Measurements from ENCODE around the gene MSH3. TPM values are rescaled to one million over a fixed set of nuclear protein-coding genes. Genes with fewer than 3 reads are reported as not detected.

Gene MSH3
- total and polyA plus RNA-seq, 2 of the 8 experiments (the other 6 are each of a cell fraction or from before 2014, with no cell fraction given), result 3.6 to 22.6 TPM

- no peak overlapping the region for H2BK20ac ChIP-seq (ENCODE audit: low read length)
- POLR2A ChIA-PET (ENCODE audit: partially characterized antibody), result no interaction called here
- no peak overlapping the region for H2AK5ac ChIP-seq (ENCODE audit: low read depth, low read length)
- no peak overlapping the region for H3K23ac ChIP-seq (ENCODE audit: insufficient read length)
- H3K14ac ChIP-seq (ENCODE audit: insufficient read length), result no peak overlapping the region
- no peak for TF ChIP-seq BRCA1 (IDR thresholded peaks at IDR 0.05; ENCODE audit: low read depth, low read length)
- no peak for TF ChIP-seq TAF7 (optimal IDR thresholded peaks at IDR 0.05; ENCODE audit: borderline replicate concordance, low read depth, low read length)
- no peak for TF ChIP-seq CBX5 (IDR thresholded peaks at IDR 0.05; ENCODE audit: low read depth, low read length)
- no peak for TF ChIP-seq NANOG (IDR thresholded peaks at IDR 0.05; ENCODE audit: insufficient read depth, low read depth, low read length, poor library complexity, severe bottlenecking)
- no peak for TF ChIP-seq TBP (IDR thresholded peaks at IDR 0.05; ENCODE audit: low read depth, low read length)
- TF ChIP-seq HDAC2 (IDR thresholded peaks at IDR 0.05; ENCODE audit: borderline replicate concordance in 1 of 2, low read depth in 2 of 2, low read length in 2 of 2), result no peak
- no peak for TF ChIP-seq MAX (IDR thresholded peaks at IDR 0.05)
- no peak for TF ChIP-seq NRF1 (IDR thresholded peaks at IDR 0.05; ENCODE audit: low read depth, low read length)
- TF ChIP-seq KDM5A (IDR thresholded peaks at IDR 0.05; ENCODE audit: low read length), result no peak
- TF ChIP-seq MAFK (IDR thresholded peaks at IDR 0.05; ENCODE audit: low read depth, low read length), result no peak
- no peak for TF ChIP-seq CHD2 (IDR thresholded peaks at IDR 0.05; ENCODE audit: low read length)
- no peak overlapping the region for H2BK15ac ChIP-seq (ENCODE audit: low read length)
- no peak overlapping the region for H2BK12ac ChIP-seq (ENCODE audit: low read depth, low read length)
- no peak overlapping the region for H3K4me3 ChIP-seq (ENCODE audit: extremely low read depth in 1 of 4, insufficient read depth in 2 of 4, low read depth in 3 of 4, low read length in 4 of 4)
- H3K79me2 ChIP-seq (ENCODE audit: control insufficient read depth in 1 of 2, insufficient read depth in 2 of 2, low read length in 2 of 2), result no peaks in the 10 kb centered on the region
- no peak overlapping the region for H3K27ac ChIP-seq (ENCODE audit: low read depth, low read length)
- no peaks in the 10 kb centered on the region for H4K20me1 ChIP-seq (replicated peaks in 1 of 2; ENCODE audit: control insufficient read depth in 1 of 2, insufficient read depth in 2 of 2, low read length in 2 of 2)
- no peak overlapping the region for H3K4ac ChIP-seq (replicated peaks; ENCODE audit: insufficient read length, low read depth, low read length)
- H3K36me3 ChIP-seq (ENCODE audit: control insufficient read depth in 2 of 4, insufficient read depth in 4 of 4, low read length in 3 of 4), result no peaks in the 10 kb centered on the region
- no peak overlapping the region for H3K9ac ChIP-seq (replicated peaks in 1 of 4; ENCODE audit: extremely low read depth in 1 of 4, low read depth in 3 of 4, low read length in 3 of 4)
- FAIRE-seq (no peak), DNase-seq (ENCODE audit: low read depth in 1 of 2, low spot score in 2 of 2) (no peak)
- H3K23me2 ChIP-seq (ENCODE audit: low read depth, low read length), result no peaks in the 10 kb centered on the region
- H3K4me2 ChIP-seq (ENCODE audit: insufficient read depth in 1 of 2, low read depth in 2 of 2, low read length in 2 of 2), result no peak overlapping the region
- H4K8ac ChIP-seq (ENCODE audit: extremely low read depth, insufficient read depth, low read length), result no peak overlapping the region
- H2BK120ac ChIP-seq (replicated peaks; ENCODE audit: low read depth, low read length), result no peak overlapping the region
- H2AFZ ChIP-seq (ENCODE audit: low read length), result no peak overlapping the region
- H4K5ac ChIP-seq (ENCODE audit: insufficient read length, low read depth, low read length), result no peak overlapping the region
- no peak overlapping the region for H2BK5ac ChIP-seq (ENCODE audit: low read depth, low read length)
- no peaks in the 10 kb centered on the region for H3K79me1 ChIP-seq (ENCODE audit: low read depth, low read length)
- no peaks in the 10 kb centered on the region for H3K9me3 ChIP-seq (ENCODE audit: insufficient read depth in 2 of 2, low read depth in 1 of 2, low read length in 1 of 2)
- no peak overlapping the region for H3K18ac ChIP-seq (ENCODE audit: extremely low read depth, low read length)
- no peaks in the 10 kb centered on the region for H3K27me3 ChIP-seq (replicated peaks in 1 of 4; ENCODE audit: control insufficient read depth in 3 of 4, extremely low read depth in 1 of 4, insufficient read depth in 3 of 4, low read length in 3 of 4)
- no peak overlapping the region for H4K91ac ChIP-seq (replicated peaks; ENCODE audit: insufficient read length, low read length)
- CTCF ChIA-PET (ENCODE audit: partially characterized antibody), result interaction anchor here (1.0 kb wide), 1 partner anchor 358 kb away, joined by 3 read pairs; no protein-coding TSS in a partner anchor
- no peak overlapping the region for H3K56ac ChIP-seq (replicated peaks; ENCODE audit: insufficient read length, low read depth, low read length)
- H3K4me1 ChIP-seq (replicated peaks in 1 of 4; ENCODE audit: control insufficient read depth in 3 of 4, insufficient read depth in 4 of 4, low read length in 3 of 4), result no peaks in the 10 kb centered on the region
Measured at GRCh38 chr5:80837679-80838078, 183.2 kb downstream of the MSH3 start.

Data from H1 (cell line).